Neural crest cell (in vitro differentiated cells): ENCODE data around the gene CCT8L2. TPM values are rescaled to one million over a fixed set of nuclear protein-coding genes. Genes with fewer than 3 reads are reported as not detected.
"Not testable (repeated sequence)": the region's sequence is repeated elsewhere in the genome, so short reads cannot be mapped to it uniquely, and the experiment has no call there.

ENCODE experiments used
- DNase-seq: peaks from one replicate; pipeline ENCODE4 v3.0.0; 2021; ENCODE audit warnings: low read depth, mixed read lengths, low spot score
- H3K27ac Mint-ChIP-seq: one replicate; pipeline ENCODE4 v1.8.0; 2021; ENCODE audit warnings: mild to moderate bottlenecking, mixed read lengths; ENCODE audit not compliant: unreplicated experiment
- H3K27me3 Mint-ChIP-seq: 2 replicates; pipeline ENCODE4 v1.8.0; 2021; ENCODE audit warnings: low read depth, mild to moderate bottlenecking, mixed read lengths
- H3K36me3 Mint-ChIP-seq: 2 replicates; pipeline ENCODE4 v1.8.0; 2021; ENCODE audit warnings: low read depth, mild to moderate bottlenecking, mixed read lengths
- H3K4me1 Mint-ChIP-seq: 2 replicates; pipeline ENCODE4 v1.8.0; 2021; ENCODE audit warnings: mixed read lengths
- H3K4me3 Mint-ChIP-seq: one replicate; pipeline ENCODE4 v1.8.0; 2021; ENCODE audit warnings: mild to moderate bottlenecking, mixed read lengths
- H3K9me3 Mint-ChIP-seq: 2 replicates; pipeline ENCODE4 v1.8.0; 2021; ENCODE audit warnings: mixed read lengths
- CTCF ChIP-seq: fragments of 200-600 bp; sonication (generic); conservative IDR thresholded peaks from 2 replicates; pipeline ENCODE4 v1.5.0; 2021; ENCODE audit warnings: antibody characterized with exemption, mild to moderate bottlenecking
- long read RNA-seq: library from polyadenylated mRNA; unstranded; transcript quantifications from one replicate; pipeline ENCODE4 v2.0.0, GENCODE V29; 2020
- total RNA-seq: library from RNA; stranded (reverse); gene quantifications from 2 replicates; pipeline ENCODE4 v1.2.1, GENCODE V29; 2021

CCT8L2 gene
- total RNA-seq = not detected in 2 replicates
- long read RNA-seq = 0 reads

- peaks cover 11% of the 10 kb centered on the region for H3K9me3 Mint-ChIP-seq
- H3K27ac Mint-ChIP-seq, DNase-seq, H3K27me3 Mint-ChIP-seq, H3K4me3 Mint-ChIP-seq, H3K4me1 Mint-ChIP-seq, H3K36me3 Mint-ChIP-seq: not testable (repeated sequence)
These were observed at the start of gene CCT8L2 for GRCh38 chr22:16592710-16593109. CCT8L2 (minus strand) TSS chr22:16592810; CDS start chr22:16592550, 260 bp downstream.

GRCh38 chr22:16635442-16635841, 42.8 kb upstream of the CCT8L2 start:
- H3K27me3 Mint-ChIP-seq, H3K9me3 Mint-ChIP-seq, H3K4me3 Mint-ChIP-seq, H3K36me3 Mint-ChIP-seq, DNase-seq, H3K4me1 Mint-ChIP-seq, H3K27ac Mint-ChIP-seq: not testable (repeated sequence)

GRCh38 chr22:16634092-16634491, 41.5 kb upstream of the CCT8L2 start:
- H3K27me3 Mint-ChIP-seq, H3K9me3 Mint-ChIP-seq, H3K36me3 Mint-ChIP-seq, H3K27ac Mint-ChIP-seq, H3K4me3 Mint-ChIP-seq, DNase-seq, H3K4me1 Mint-ChIP-seq: not testable (repeated sequence)

- not testable (repeated sequence) for H3K27me3 Mint-ChIP-seq, H3K27ac Mint-ChIP-seq, H3K9me3 Mint-ChIP-seq, H3K4me3 Mint-ChIP-seq, H3K4me1 Mint-ChIP-seq, DNase-seq, H3K36me3 Mint-ChIP-seq
These were observed 35.9 kb upstream of the CCT8L2 start for GRCh38 chr22:16628476-16628875.

GRCh38 chr22:16625018-16625417, 32.4 kb upstream of the CCT8L2 start:
- H3K9me3 Mint-ChIP-seq, H3K4me1 Mint-ChIP-seq, H3K27me3 Mint-ChIP-seq, H3K36me3 Mint-ChIP-seq, DNase-seq, H3K4me3 Mint-ChIP-seq, H3K27ac Mint-ChIP-seq: not testable (repeated sequence)

GRCh38 chr22:16623595-16623994, 31.0 kb upstream of the CCT8L2 start:
- not testable (repeated sequence) for H3K4me3 Mint-ChIP-seq, H3K4me1 Mint-ChIP-seq, DNase-seq, H3K36me3 Mint-ChIP-seq, H3K27me3 Mint-ChIP-seq, H3K27ac Mint-ChIP-seq, H3K9me3 Mint-ChIP-seq

GRCh38 chr22:16617516-16617915, 24.9 kb upstream of the CCT8L2 start:
- H3K27ac Mint-ChIP-seq, H3K9me3 Mint-ChIP-seq, H3K4me1 Mint-ChIP-seq: not testable (repeated sequence)

GRCh38 chr22:16616390-16616938, 23.9 kb upstream of the CCT8L2 start:
- peaks cover 11% of the 10 kb centered on the region for H3K9me3 Mint-ChIP-seq
- not testable (repeated sequence) for H3K27ac Mint-ChIP-seq, H3K4me3 Mint-ChIP-seq, H3K27me3 Mint-ChIP-seq, H3K4me1 Mint-ChIP-seq, H3K36me3 Mint-ChIP-seq, DNase-seq

More at GRCh38 chr22:16617516-16617915, 24.9 kb upstream of the CCT8L2 start:
- H3K4me3 Mint-ChIP-seq, H3K27me3 Mint-ChIP-seq, DNase-seq, H3K36me3 Mint-ChIP-seq: not testable (repeated sequence)

GRCh38 chr22:16615606-16616245, 23.1 kb upstream of the CCT8L2 start:
- not testable (repeated sequence) for H3K36me3 Mint-ChIP-seq, DNase-seq, H3K27ac Mint-ChIP-seq, H3K4me1 Mint-ChIP-seq, H3K27me3 Mint-ChIP-seq, H3K4me3 Mint-ChIP-seq
- peaks cover 11% of the 10 kb centered on the region for H3K9me3 Mint-ChIP-seq

GRCh38 chr22:16609548-16610261, 17.1 kb upstream of the CCT8L2 start:
- peaks cover 6% of the 10 kb centered on the region for H3K36me3 Mint-ChIP-seq
- no peaks in the 10 kb centered on the region for H3K4me1 Mint-ChIP-seq
- no peak overlapping the region for H3K4me3 Mint-ChIP-seq
- DNase-seq = no peak
- no peaks in the 10 kb centered on the region for H3K27me3 Mint-ChIP-seq
- TF ChIP-seq CTCF = no peak
- H3K9me3 Mint-ChIP-seq = peaks cover 11% of the 10 kb centered on the region
- H3K27ac Mint-ChIP-seq = no peak overlapping the region
